Lower lobe of right lung (tissue), 2 donors: ENCODE data around the gene CASQ2. TPM values are rescaled to one million over a fixed set of nuclear protein-coding genes. Genes with fewer than 3 reads are reported as not detected.

Source experiments
- ATAC-seq, 2 donors: fragments of 200-7000 bp; cut with Tn5 transposase; one replicate each; pipeline ENCODE4 v1.9.1; 2020 to 2022; ENCODE audit warnings: mild to moderate bottlenecking in 2 of 2, moderate library complexity in 2 of 2
- DNase-seq: peaks from one replicate; pipeline ENCODE4 v3.0.0-alpha.2; 2020
- H3K27ac ChIP-seq: fragments of 200-600 bp; one replicate; pipeline ENCODE4 v1.8.0; 2022
- H3K27me3 ChIP-seq: fragments of 200-600 bp; one replicate; pipeline ENCODE4 v1.8.0; 2022; ENCODE audit warnings: low read depth
- H3K36me3 ChIP-seq: fragments of 200-600 bp; one replicate; pipeline ENCODE4 v1.8.0; 2022; ENCODE audit warnings: mild to moderate bottlenecking
- H3K4me1 ChIP-seq: fragments of 200-600 bp; one replicate; pipeline ENCODE4 v1.8.0; 2022
- H3K4me3 ChIP-seq: fragments of 200-600 bp; one replicate; pipeline ENCODE4 v1.8.0; 2022; ENCODE audit warnings: mild to moderate bottlenecking
- H3K9me3 ChIP-seq: fragments of 200-600 bp; one replicate; pipeline ENCODE4 v1.8.0; 2022
- CTCF ChIP-seq: fragments of 200-600 bp; IDR thresholded peaks from one replicate; pipeline ENCODE4 v1.8.0; 2022; ENCODE audit warnings: antibody characterized with exemption, mild to moderate bottlenecking
- intact Hi-C: fragments of 100-400 bp; cut with DNase I; formaldehyde crosslinking; loops from one replicate; pipeline ENCODE4 v1.11.0; 2022
- total RNA-seq: library from RNA; stranded (reverse); fragmentation: NEBNext Ultra II Directional; extraction: Animal tissue kit (Norgen Biotek cat#: 25700); gene quantifications from one replicate; pipeline ENCODE4 v1.2.1, GENCODE V29; 2021
- donor health status: DM: no; HTN: yes; CAD: no; lungs with severe emphysema.

Gene CASQ2
- total RNA-seq, 1 donor from 2014 or later: 3.3 TPM

DNA sequence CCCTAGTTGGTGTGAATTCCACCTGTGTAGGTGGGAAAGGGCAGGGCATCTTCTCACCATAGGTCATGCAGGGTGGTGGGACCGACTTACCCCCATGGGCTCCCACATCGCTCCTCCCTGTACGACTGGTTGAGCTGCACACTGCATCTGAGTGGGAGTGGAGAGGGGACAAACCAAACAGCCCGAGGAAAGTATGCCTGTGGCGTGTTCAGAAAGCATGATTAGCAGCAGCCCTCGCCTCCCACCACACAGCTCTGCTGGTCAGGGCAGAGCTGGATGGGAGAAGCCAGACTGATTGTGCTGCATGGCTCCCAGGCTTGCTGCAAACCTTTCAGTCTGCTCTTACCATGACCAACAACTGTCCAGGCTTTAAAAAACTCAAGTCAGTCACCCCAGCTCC is 102.3 kb downstream of the CASQ2 start:
- no peaks in the 10 kb centered on the region for H3K4me1 ChIP-seq
- intact Hi-C loops: no loop called here
- ATAC-seq (no peak), DNase-seq (no peak)
- H3K4me3 ChIP-seq: no peak overlapping the region
- no peak for TF ChIP-seq CTCF
- no peak overlapping the region for H3K27ac ChIP-seq
- H3K9me3 ChIP-seq: no peaks in the 10 kb centered on the region
- no peaks in the 10 kb centered on the region for H3K27me3 ChIP-seq
- H3K36me3 ChIP-seq: peaks cover 30% of the 10 kb centered on the region

GRCh38 chr1:115665319-115666096 is 103.0 kb downstream of the CASQ2 start:
- H3K4me1 ChIP-seq: no peaks in the 10 kb centered on the region
- no peak for TF ChIP-seq CTCF
- no peak overlapping the region for H3K27ac ChIP-seq
- ATAC-seq (no peak), DNase-seq (no peak)
- no peaks in the 10 kb centered on the region for H3K27me3 ChIP-seq
- H3K9me3 ChIP-seq: no peaks in the 10 kb centered on the region
- no peak overlapping the region for H3K4me3 ChIP-seq
- intact Hi-C loops: no loop called here
- H3K36me3 ChIP-seq: peaks cover 33% of the 10 kb centered on the region

DNA sequence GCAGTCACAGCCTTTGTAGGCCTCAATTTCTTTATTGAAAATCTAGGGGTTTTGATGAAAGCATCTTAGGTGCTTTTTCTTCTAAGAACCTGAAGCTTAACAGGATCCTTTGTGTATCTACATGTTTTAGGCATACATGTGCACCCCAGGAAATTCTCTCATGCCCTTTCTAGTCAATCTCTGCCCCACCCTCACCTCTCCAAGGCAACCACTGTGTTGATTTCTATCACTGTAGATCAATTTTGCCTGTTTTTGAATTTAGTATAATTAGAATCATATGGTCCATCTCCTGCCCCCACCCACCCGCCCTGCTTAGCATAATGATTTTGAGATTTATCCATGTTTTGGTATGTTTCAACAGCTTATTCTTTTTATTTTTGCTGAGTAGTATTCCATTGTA is 107.4 kb downstream of the CASQ2 start:
- no peaks in the 10 kb centered on the region for H3K27me3 ChIP-seq
- peaks cover 41% of the 10 kb centered on the region for H3K36me3 ChIP-seq

GRCh38 chr1:115660151-115660550 is 108.4 kb downstream of the CASQ2 start:
- H3K4me3 ChIP-seq: no peak overlapping the region
- no peak for DNase-seq

More for the DNA sequence above, 107.4 kb downstream of the CASQ2 start:
- TF ChIP-seq CTCF: no peak
- intact Hi-C loops: no loop called here
- Histone ChIP-seq H3K4me3 (no peak overlapping the region), H3K9me3 (no peaks in the 10 kb centered on the region), H3K27ac (no peak overlapping the region), H3K4me1 (peaks cover 8% of the 10 kb centered on the region)
- no peak for DNase-seq
- ATAC-seq: no peak

DNA sequence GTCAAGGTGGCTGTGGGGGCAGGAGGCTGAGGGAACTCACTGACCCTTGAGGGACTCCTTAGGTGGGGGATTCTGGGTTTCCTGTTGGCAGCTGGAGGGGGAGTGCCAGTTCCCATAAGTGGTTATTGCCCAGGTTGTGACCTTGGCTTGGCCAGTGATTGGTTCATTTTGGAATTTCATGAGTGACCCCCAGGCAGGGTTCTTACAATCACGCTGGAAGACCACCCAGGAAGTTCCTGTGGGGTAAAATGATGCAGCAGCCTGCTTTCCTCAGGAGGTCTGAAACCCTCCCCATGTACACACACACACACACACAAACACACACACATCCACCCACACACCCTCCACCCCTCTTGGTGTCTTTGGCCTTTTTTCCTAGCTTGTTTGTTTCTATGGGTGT is 109.9 kb downstream of the CASQ2 start:
- TF ChIP-seq CTCF: no peak
- ATAC-seq: no peak
- intact Hi-C loops: no loop called here

More at GRCh38 chr1:115660151-115660550, 108.4 kb downstream of the CASQ2 start:
- Histone ChIP-seq H3K27ac (no peak overlapping the region), H3K36me3 (peaks cover 39% of the 10 kb centered on the region), H3K9me3 (no peaks in the 10 kb centered on the region), H3K4me1 (peaks cover 16% of the 10 kb centered on the region), H3K27me3 (no peaks in the 10 kb centered on the region)
- no peak for ATAC-seq
- intact Hi-C loops: no loop called here
- no peak for TF ChIP-seq CTCF

More for the DNA sequence above, 109.9 kb downstream of the CASQ2 start:
- Histone ChIP-seq H3K27me3 (no peaks in the 10 kb centered on the region), H3K4me1 (peaks cover 23% of the 10 kb centered on the region), H3K27ac (no peak overlapping the region), H3K4me3 (no peak overlapping the region), H3K36me3 (peaks cover 26% of the 10 kb centered on the region), H3K9me3 (no peaks in the 10 kb centered on the region)
- no peak for DNase-seq
